Kidney (tissue), 14 donors: ENCODE data around the gene TMEM33. TPM values are rescaled to one million over a fixed set of nuclear protein-coding genes. Genes with fewer than 3 reads are reported as not detected.
A peak's percentile ranks its signal among the peaks of the same experiment; 100 is the strongest.

ENCODE experiments used
- DNase-seq, 5 donors: peaks; one replicate each; pipeline ENCODE4 v3.0.0-alpha.2; 2013 to 2020
- FAIRE-seq: peaks from 2 replicates; lab custom pipeline; 2012; peaks lifted over from hg19 to GRCh38; lab: Jason Lieb, UNC
- H3K27ac ChIP-seq, 2 donors: one replicate each; pipeline ENCODE4 v1.7.0; 2013; ENCODE audit warnings: low read depth in 2 of 2, low read length in 2 of 2, inconsistent platforms in 1 of 2
- H3K27me3 ChIP-seq: one replicate; pipeline ENCODE4 v1.7.1; 2013; ENCODE audit warnings: low read length, inconsistent platforms; ENCODE audit not compliant: control insufficient read depth, insufficient read depth
- H3K36me3 ChIP-seq, 3 donors: one replicate each; pipeline versions ENCODE4 v1.7.0 to v1.7.1; 2013; ENCODE audit warnings: low read length in 3 of 3, control low read depth in 1 of 3, inconsistent platforms in 1 of 3; ENCODE audit not compliant: insufficient read depth in 3 of 3, control insufficient read depth in 2 of 3
- H3K4me1 ChIP-seq, 3 donors: one replicate each; pipeline versions ENCODE4 v1.7.0 to v1.7.1; 2013; ENCODE audit warnings: low read length in 3 of 3, inconsistent platforms in 1 of 3, low read depth in 1 of 3; ENCODE audit not compliant: control insufficient read depth in 2 of 3, insufficient read depth in 2 of 3
- H3K4me3 ChIP-seq, 3 donors: one replicate each; pipeline versions ENCODE4 v1.7.0 to v1.8.1; 2013; ENCODE audit warnings: low read length in 3 of 3, control low read depth in 1 of 3, inconsistent platforms in 1 of 3
- H3K9ac ChIP-seq, 3 donors: one replicate each; pipeline versions ENCODE4 v1.7.0 to v1.7.1; 2013; ENCODE audit warnings: low read length in 3 of 3, control low read depth in 1 of 3, inconsistent platforms in 1 of 3
- H3K9me3 ChIP-seq, 3 donors: one replicate each; pipeline versions ENCODE4 v1.7.0 to v1.7.1; 2013; ENCODE audit warnings: low read length in 3 of 3, control low read depth in 1 of 3, inconsistent platforms in 1 of 3; ENCODE audit not compliant: control insufficient read depth in 2 of 3, insufficient read depth in 1 of 3
- CTCF ChIP-seq: IDR thresholded peaks from 3 replicates; pipeline ENCODE4 v1.5.1; 2012; ENCODE audit warnings: mild to moderate bottlenecking, moderate library complexity, borderline replicate concordance; ENCODE audit not compliant: insufficient read depth; ENCODE audit errors: extremely low read depth
- intact Hi-C: fragments of 100-400 bp; cut with DNase I; formaldehyde crosslinking; loops from one replicate; pipeline ENCODE4 v1.11.1; 2022
- polyA plus RNA-seq: library from polyadenylated mRNA; stranded (reverse); fragments of 350-450 nt; fragmentation: Illumina TruSeq; extraction: RNeasy Lipid Tissue Mini Kit (QIAGEN cat#74804); gene quantifications from one replicate; pipeline ENCODE4 v1.2.3, GENCODE V29; 2014; ENCODE audit warnings: low read depth, low replicate concordance; ENCODE audit not compliant: insufficient read depth
- total RNA-seq: library from RNA; stranded (reverse); fragmentation: NEBNext Ultra II Directional; extraction: Animal tissue kit (Norgen Biotek cat#: 25700); gene quantifications from one replicate; pipeline ENCODE4 v1.2.1, GENCODE V29; 2021
- donor health status: control.
- donor health status: control.
- donor health status: control.
- donor health status: control.
- donor health status: control.
- donor health status: DM: yes; HTN: yes; CAD: no.
- donor health status: Normal renal cell carcinoma (clear cell type).

TMEM33 gene
- total and polyA plus RNA-seq, 2 donors from 2014 or later: 20.3 to 63.8 TPM

GRCh38 chr4:41887821-41888686 lies 47.2 kb upstream of the TMEM33 start:
- intact Hi-C loops: loop anchor here (10.0 kb wide), 2 partner anchors 193 to 603 kb away; no protein-coding TSS in a partner anchor
- H3K9me3 ChIP-seq: no peaks in the 10 kb centered on the region
- no peaks in the 10 kb centered on the region for H3K4me1 ChIP-seq
- no peaks in the 10 kb centered on the region for H3K36me3 ChIP-seq
- peak; percentile 82 for TF ChIP-seq CTCF
- no peak overlapping the region for H3K27ac ChIP-seq
- FAIRE-seq: peak; percentile 96
- peaks cover 7% of the 10 kb centered on the region for H3K27me3 ChIP-seq
- DNase-seq: peak in 4 of 5 donors; percentile 46 to 71 (median 56)
- no peak overlapping the region for H3K4me3 ChIP-seq
- no peak overlapping the region for H3K9ac ChIP-seq

DNA sequence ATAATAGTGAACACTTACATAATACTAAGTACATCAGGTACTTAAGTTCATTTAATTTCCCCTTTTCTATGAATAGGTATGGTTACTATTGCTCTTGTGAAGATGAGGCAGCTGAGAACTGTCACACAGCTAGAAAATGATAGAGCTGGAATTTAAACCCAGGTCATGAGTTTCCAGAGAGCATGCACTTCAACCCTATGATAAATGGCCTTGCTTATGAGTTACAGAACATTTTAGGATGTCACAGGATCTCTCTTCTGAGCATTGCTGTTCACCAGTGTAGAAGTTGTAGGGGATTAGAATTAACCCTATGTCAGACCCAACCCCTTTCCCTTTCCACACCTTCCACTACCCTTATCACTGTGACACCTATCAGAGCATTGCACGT lies 46.5 kb upstream of the TMEM33 start:
- Histone ChIP-seq H3K27ac (no peak overlapping the region), H3K4me1 (no peaks in the 10 kb centered on the region), H3K4me3 (no peak overlapping the region), H3K36me3 (no peaks in the 10 kb centered on the region), H3K9me3 (no peaks in the 10 kb centered on the region), H3K9ac (no peak overlapping the region), H3K27me3 (peaks cover 5% of the 10 kb centered on the region)
- no peak for DNase-seq
- intact Hi-C loops: loop anchor here (10.0 kb wide), 2 partner anchors 194 to 604 kb away; no protein-coding TSS in a partner anchor
- TF ChIP-seq CTCF: no peak
- no peak for FAIRE-seq

- no peaks in the 10 kb centered on the region for H3K4me1 ChIP-seq
- no peak overlapping the region for H3K27ac ChIP-seq
- H3K9me3 ChIP-seq: no peaks in the 10 kb centered on the region
- intact Hi-C loops: loop anchor here (10.0 kb wide), 2 partner anchors 195 to 605 kb away; no protein-coding TSS in a partner anchor
- H3K9ac ChIP-seq: no peak overlapping the region
- no peaks in the 10 kb centered on the region for H3K36me3 ChIP-seq
- DNase-seq (no peak), FAIRE-seq (no peak)
- H3K27me3 ChIP-seq: peaks cover 5% of the 10 kb centered on the region
- no peak for TF ChIP-seq CTCF
- H3K4me3 ChIP-seq: no peak overlapping the region
Observed at GRCh38 chr4:41889317-41889716, 45.9 kb upstream of the TMEM33 start.
